IPS-18c (cell line): ENCODE measurements around the gene CNOT8.
"Not testable (repeated sequence)": the region's sequence is repeated elsewhere in the genome, so short reads cannot be mapped to it uniquely, and the experiment has no call there.

Experiments used
- H3K4me3 ChIP-seq: 2 replicates; pipeline ENCODE4 v1.7.0; 2013; ENCODE audit warnings: low read depth, mild to moderate bottlenecking, low read length, moderate library complexity; ENCODE audit not compliant: insufficient read depth
- H3K9me3 ChIP-seq: one replicate; pipeline ENCODE4 v1.6.1; 2013; ENCODE audit warnings: mild to moderate bottlenecking, low read length, moderate library complexity; ENCODE audit not compliant: control insufficient read depth, insufficient read depth

Gene CNOT8

GRCh38 chr5:154858297-154858971, at the start of gene CNOT8:
CNOT8 (plus strand) TSS chr5:154858627; CDS start chr5:154863279, 4,652 bp downstream.
- Histone ChIP-seq H3K4me3 (peak within 1 kb of the TSS; percentile 87), H3K9me3 (no peaks in the 10 kb centered on the region)

- no peaks in the 10 kb centered on the region for H3K9me3 ChIP-seq
- no peak overlapping the region for H3K4me3 ChIP-seq
Observed at GRCh38 chr5:154811239-154811638, 47.2 kb upstream of the CNOT8 start.

GRCh38 chr5:154811653-154812465, 46.6 kb upstream of the CNOT8 start:
- Histone ChIP-seq H3K4me3 (no peak overlapping the region), H3K9me3 (no peaks in the 10 kb centered on the region)

GRCh38 chr5:154813158-154813557, 45.3 kb upstream of the CNOT8 start:
- H3K9me3 ChIP-seq, result no peaks in the 10 kb centered on the region
- no peak overlapping the region for H3K4me3 ChIP-seq

- Histone ChIP-seq H3K9me3 (no peaks in the 10 kb centered on the region), H3K4me3 (no peak overlapping the region)
Observed at GRCh38 chr5:154813736-154814135, 44.7 kb upstream of the CNOT8 start.

- Histone ChIP-seq H3K9me3 (no peaks in the 10 kb centered on the region), H3K4me3 (no peak overlapping the region)
Observed at GRCh38 chr5:154815025-154815424, 43.4 kb upstream of the CNOT8 start.

GRCh38 chr5:154815684-154816247, 42.7 kb upstream of the CNOT8 start:
- Histone ChIP-seq H3K9me3 (no peaks in the 10 kb centered on the region), H3K4me3 (no peak overlapping the region)

GRCh38 chr5:154816891-154817492, 41.4 kb upstream of the CNOT8 start:
- H3K4me3 ChIP-seq, result no peak overlapping the region
- no peaks in the 10 kb centered on the region for H3K9me3 ChIP-seq

- H3K9me3 ChIP-seq, result no peaks in the 10 kb centered on the region
- no peak overlapping the region for H3K4me3 ChIP-seq
Observed at GRCh38 chr5:154817815-154818214, 40.6 kb upstream of the CNOT8 start.

- Histone ChIP-seq H3K4me3 (no peak overlapping the region), H3K9me3 (no peaks in the 10 kb centered on the region)
Observed at GRCh38 chr5:154818471-154819116, 39.8 kb upstream of the CNOT8 start.

GRCh38 chr5:154819546-154819945, 38.9 kb upstream of the CNOT8 start:
- no peaks in the 10 kb centered on the region for H3K9me3 ChIP-seq
- H3K4me3 ChIP-seq, result no peak overlapping the region

- H3K9me3 ChIP-seq, result no peaks in the 10 kb centered on the region
- H3K4me3 ChIP-seq, result no peak overlapping the region
Observed at GRCh38 chr5:154820383-154820782, 38.0 kb upstream of the CNOT8 start.

- not testable (repeated sequence) for H3K9me3 ChIP-seq, H3K4me3 ChIP-seq
Observed at GRCh38 chr5:154822896-154823295, 35.5 kb upstream of the CNOT8 start.

GRCh38 chr5:154823605-154824004, 34.8 kb upstream of the CNOT8 start:
- no peak overlapping the region for H3K4me3 ChIP-seq
- H3K9me3 ChIP-seq, result no peaks in the 10 kb centered on the region

GRCh38 chr5:154824070-154824469, 34.4 kb upstream of the CNOT8 start:
- Histone ChIP-seq H3K4me3 (no peak overlapping the region), H3K9me3 (no peaks in the 10 kb centered on the region)

- H3K4me3 ChIP-seq, result no peak overlapping the region
- no peaks in the 10 kb centered on the region for H3K9me3 ChIP-seq
Observed at GRCh38 chr5:154829181-154829588, 29.2 kb upstream of the CNOT8 start.

- H3K9me3 ChIP-seq, result no peaks in the 10 kb centered on the region
- H3K4me3 ChIP-seq, result no peak overlapping the region
Observed at GRCh38 chr5:154829589-154830218, 28.7 kb upstream of the CNOT8 start.
